HG02571 (cell line): ENCODE measurements around the gene MAPK8IP2.
"Not testable (repeated sequence)": the region's sequence is repeated elsewhere in the genome, so short reads cannot be mapped to it uniquely, and the experiment has no call there.

Source experiments
- ATAC-seq: cut with Tn5 transposase; IDR thresholded peaks from one replicate; pipeline ENCODE4 v1.9.1; 2021; ENCODE audit warnings: mild to moderate bottlenecking, moderate library complexity; ENCODE audit not compliant: unreplicated experiment

Gene MAPK8IP2

DNA sequence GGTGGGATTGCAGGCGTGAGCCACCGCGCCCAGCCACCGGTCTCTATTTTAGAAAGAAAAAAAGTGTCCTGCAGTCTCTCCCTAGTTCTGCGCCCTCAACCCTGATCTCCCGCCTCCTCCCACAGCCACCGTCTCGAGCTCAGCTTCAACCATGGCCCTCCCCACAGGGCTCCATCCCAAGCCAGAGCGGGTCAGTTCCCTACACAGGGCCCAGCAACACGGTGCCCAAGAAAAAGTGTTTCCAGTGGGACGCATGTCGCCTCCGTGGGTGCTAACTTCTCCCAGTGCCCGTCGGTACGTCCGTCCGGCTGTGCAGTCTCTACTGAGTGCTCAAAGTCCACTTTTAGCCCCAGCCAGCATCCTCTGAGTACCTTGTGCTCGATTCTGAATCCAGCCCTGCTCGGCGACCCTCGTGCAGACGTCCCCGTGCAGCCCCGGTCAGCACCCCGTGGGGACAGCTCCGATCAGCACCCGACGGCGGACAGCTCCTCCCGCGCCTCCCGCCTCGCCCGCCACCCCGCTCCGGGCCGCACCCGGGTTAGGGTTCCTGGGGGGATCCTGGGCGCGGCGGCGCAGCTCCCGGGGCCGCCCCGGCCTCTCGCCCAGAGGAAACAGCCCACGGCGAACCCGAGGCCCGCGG is 657 bp upstream of the MAPK8IP2 start:
- no peak for ATAC-seq

DNA sequence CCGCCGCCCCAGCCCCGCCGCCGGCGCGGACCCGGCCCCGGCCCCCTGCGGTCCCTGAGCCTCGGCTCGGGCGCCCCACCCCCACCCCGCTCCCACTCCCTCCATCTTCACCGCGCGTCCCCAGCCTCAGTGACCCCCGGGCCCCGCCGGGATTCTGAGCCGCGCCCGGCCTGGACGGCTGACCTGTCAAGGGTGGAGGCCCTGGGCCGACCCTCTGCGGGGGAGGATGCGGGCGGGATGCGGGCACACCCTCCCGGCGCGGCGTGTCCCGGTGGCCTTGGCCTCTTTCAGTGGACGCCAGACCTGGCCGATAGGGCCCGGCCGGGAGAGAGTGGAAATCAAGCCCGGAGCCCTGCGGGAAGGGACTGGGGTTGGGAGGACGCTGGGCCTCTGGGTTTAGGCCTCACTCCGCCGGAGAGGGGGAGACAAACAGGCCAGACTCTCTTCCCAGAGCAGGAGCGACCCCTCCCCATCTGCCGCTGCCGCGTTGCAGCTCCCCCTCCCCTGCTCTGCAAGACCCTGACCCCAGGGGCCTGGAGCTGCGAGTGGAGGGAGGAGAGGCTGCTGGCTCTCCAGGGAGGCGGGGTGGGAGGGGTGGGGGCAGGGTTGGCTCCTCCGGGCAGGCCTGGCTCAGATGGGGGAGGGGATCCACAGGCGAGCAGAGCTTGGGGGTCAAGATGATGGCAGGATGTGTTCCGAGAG is 525 bp downstream of the MAPK8IP2 start:
- no peak for ATAC-seq

DNA sequence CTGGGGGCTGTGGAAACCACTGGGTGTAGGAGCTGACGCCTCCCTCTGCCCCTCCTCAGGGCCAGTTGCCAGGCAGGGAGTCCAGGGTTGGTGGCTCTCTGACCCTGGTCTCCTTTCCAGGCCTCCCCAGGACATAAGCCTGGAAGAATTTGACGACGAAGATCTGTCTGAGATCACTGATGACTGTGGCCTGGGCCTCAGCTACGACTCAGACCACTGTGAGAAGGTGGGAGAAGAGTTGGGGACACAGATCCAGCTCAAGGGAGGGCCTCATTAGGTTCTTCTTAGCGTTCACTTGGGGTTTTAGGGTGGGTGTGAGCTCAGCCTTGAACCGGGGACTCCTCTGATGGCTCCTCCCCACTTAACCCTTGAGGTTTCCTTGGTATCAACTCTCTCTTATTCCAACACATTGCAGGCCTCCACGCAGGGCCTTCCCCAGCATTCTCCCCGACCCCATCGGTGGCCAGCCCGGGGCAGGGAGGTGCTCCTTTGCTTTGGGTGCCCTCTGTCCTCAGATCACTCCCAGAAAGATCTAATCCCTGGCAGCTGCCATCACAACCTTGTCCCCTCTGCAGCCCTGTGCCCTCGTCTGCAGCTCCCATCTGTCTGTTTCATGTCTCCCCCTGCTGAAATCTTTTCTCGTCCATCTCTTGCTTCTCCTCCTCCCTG is 1.2 kb downstream of the MAPK8IP2 start:
- ATAC-seq: no peak

GRCh38 chr22:50602338-50602700 is 1.7 kb downstream of the MAPK8IP2 start:
- no peak for ATAC-seq

DNA sequence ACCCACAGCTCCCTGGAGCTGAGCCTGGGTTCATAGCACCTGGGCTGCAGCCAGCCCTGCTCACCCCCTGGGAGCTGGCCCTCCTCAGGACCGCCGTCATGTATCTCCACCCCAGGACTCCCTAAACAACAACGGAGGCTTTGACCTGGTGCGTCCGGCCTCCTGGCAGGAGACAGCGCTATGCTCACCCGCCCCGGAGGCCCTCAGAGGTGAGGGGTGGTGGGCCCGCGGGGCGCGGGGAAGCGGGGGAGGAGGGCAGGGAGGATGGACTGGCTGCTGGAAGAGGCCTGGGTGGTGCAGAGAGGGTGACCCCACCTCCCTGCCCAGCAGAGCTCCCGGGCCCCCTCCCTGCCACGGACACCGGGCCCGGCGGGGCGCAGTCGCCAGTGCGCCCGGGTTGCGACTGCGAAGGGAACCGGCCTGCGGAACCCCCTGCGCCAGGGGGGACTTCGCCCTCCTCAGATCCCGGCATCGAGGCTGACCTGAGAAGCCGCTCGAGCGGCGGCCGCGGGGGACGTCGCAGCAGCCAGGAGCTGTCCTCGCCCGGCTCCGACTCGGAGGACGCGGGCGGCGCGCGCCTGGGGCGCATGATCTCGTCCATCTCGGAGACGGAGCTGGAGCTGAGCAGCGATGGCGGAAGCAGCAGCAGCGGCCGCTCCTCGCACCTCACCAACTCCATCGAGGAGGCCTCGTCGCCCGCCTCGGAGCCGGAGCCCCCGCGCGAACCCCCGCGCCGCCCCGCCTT is 3.1 kb downstream of the MAPK8IP2 start:
- ATAC-seq: no peak

GRCh38 chr22:50604256-50605001 is 3.8 kb downstream of the MAPK8IP2 start:
- no peak for ATAC-seq

DNA sequence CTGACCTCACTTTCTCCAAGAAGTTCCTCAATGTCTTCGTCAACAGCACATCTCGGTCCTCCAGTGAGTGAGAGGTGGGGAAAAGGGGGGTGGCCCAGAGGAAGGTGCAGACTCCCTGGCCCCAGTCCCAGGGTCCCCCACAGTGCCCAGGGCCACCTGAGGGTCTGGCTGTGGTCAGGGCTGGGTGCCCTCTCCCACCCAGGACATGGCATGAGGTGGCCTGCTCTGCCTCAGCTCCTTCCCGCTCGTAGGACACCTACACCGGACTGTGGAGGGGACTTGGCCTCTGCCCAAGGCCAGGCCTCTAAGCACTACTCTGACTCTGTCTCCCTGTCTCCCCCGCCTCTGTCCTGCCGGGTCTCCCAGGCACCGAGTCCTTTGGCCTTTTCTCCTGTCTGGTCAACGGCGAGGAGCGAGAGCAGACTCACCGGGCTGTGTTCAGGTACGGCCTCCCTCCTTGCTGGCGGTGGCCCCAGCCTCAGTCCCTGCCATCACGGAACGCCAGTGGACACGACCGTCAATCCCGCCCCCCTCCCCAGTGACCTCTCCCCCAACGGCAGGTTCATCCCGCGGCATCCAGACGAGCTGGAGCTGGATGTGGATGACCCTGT is 4.5 kb downstream of the MAPK8IP2 start:
- no peak for ATAC-seq

- no peak for ATAC-seq
These were observed 5.1 kb downstream of the MAPK8IP2 start for GRCh38 chr22:50605613-50606074.

DNA sequence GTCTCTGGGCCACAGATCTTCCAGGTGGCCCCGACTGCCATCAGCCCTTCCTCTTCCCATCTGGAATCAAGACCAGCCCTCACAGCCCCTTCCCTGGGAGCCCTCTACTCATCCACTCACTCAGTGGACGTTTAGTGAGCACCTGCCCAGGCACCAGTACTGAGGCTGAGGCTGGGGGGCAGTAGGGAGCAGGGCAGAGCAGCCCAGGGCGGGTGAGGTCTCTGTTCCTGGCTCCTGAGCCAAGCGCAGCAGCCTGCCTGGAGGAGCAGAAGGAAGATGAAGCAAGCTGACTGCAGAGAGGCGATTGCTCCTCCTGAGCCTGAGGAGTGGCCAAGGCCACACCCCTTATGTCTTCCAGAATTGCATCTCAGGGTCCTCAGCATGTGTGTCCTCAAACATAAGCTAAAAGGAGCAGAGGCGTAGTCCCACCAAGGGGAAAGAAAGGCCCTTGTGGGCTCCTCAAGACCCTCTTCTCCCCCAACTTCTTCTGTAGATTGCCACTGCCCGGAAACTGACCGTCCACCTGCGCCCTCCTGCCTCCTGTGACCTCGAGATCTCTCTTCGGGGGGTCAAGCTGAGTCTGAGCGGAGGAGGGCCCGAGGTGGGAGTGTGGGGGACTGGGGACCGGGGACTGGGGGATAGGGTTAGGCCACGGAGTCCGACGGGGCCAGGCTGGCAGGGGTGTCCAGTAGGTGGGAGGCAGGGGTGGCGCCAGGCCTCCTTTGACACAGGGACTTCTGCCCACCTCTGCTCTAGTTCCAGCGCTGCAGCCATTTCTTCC is 5.8 kb downstream of the MAPK8IP2 start:
- ATAC-seq: no peak

- ATAC-seq: no peak
These were observed 6.5 kb downstream of the MAPK8IP2 start for GRCh38 chr22:50606946-50607658.

DNA sequence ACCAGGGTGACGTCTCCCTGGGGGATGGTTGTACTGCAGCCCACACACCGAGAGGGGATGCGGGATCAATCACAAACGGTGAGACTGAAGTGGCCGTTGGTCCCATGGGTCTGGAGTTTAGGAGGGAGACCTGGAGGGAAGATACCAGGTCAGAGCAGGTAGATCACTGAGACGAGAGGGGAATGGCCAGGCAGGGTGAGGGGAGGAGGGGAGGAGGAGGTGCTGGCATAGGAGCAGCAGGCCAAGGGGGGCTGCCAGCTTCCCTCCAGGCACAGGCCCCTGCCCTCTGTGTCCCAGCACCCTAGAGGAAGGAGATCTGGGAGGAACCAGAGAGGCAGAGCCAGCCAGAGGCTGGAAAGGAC is 7.0 kb downstream of the MAPK8IP2 start:
- no peak for ATAC-seq

- ATAC-seq: not testable (repeated sequence)
These were observed 7.7 kb downstream of the MAPK8IP2 start for GRCh38 chr22:50608058-50608840.

DNA sequence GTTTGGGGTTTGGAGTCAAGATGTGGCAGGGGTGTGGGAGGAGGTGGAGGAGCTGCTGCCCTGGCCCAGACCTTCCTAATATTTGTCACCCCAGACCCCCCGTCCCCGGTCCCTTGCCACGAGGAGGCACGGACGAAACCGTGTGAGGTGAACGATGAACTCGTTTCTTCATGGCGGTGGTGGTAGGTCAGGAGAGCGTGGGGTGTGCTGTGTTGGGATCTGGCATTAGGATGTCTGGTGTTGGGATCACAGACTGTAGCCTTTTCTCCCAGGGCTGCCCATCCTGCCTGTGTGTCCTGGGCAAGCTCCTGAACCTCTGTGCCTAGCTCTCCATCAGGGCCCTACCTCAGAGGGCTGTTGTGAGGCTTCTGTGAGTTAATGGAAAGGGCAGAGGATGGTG is 8.4 kb downstream of the MAPK8IP2 start:
- ATAC-seq: no peak

DNA sequence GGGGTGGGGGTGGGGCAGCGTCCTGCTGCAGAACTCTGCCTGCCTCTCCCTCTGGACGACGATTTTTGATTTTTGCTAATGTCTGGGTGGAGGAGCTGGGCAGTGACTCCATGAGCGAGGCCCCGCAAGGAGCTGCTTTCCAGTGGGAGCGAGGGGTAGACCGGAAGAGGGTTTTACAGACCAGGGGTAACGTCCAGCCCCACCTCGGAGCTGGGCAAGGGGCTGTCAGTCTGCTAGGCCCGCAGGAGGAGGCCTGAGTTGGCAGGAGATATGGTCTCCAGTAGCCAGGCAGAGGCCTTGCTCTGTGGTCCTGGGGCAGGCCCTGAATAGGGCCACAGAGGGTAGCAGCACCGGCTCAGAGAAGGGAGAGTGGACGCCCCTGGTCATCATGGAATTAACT is 9.0 kb downstream of the MAPK8IP2 start:
- no peak for ATAC-seq

DNA sequence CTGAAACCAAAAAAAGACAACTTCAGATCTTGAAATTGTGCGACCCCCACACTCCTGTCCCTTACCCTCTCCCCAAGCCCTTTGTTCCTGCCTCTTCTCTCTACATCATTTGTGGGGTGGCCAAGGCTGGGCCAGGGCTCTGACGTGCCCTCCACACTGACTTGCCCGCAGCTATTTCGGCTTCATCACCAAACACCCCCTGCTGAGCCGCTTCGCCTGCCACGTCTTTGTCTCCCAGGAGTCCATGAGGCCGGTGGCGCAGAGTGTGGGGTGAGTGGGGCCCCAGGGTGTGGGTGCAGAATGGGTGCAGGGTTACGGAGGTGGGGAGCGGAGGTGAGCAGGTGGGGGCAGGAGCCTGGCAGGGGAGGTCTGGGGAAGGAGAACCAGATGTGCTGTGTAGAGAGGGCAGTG is 9.5 kb downstream of the MAPK8IP2 start:
- ATAC-seq: no peak

- ATAC-seq: no peak
These were observed 10.0 kb downstream of the MAPK8IP2 start for GRCh38 chr22:50610581-50610980.

DNA sequence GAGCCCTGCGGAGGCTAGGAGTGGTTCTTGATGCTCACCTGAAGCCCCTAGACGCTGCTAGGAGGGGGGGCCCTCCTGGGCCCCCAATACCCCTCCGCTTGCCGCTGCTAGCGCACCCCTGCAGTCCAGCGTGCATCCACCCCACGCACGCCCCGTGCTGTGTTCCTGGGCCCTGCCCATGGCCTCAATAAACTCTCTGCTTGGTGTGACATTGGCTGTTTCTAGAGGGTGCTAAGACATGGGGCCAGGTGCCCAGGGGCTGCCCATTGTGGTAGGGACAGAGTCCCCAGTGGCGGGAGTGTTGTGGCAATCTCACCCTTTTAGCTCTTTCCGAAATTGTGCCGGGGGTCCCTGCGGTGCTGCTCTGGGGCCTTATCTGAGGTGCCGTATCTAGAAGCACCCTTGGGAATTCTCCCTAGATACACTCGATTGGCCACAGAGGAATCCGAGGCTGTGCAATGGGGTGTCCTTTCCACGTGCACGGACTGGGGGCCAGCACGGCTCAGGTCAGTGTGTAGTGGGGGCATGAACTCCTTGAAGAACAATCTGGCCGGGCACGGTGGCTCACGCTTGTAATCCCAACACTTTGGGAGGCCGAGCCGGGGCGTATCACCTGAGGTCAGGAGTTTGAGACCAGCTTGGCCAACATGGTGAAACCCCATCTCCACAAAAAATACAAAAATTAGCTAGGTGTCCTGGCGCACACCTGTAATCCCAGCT is 10.9 kb downstream of the MAPK8IP2 start:
- no peak for ATAC-seq

DNA sequence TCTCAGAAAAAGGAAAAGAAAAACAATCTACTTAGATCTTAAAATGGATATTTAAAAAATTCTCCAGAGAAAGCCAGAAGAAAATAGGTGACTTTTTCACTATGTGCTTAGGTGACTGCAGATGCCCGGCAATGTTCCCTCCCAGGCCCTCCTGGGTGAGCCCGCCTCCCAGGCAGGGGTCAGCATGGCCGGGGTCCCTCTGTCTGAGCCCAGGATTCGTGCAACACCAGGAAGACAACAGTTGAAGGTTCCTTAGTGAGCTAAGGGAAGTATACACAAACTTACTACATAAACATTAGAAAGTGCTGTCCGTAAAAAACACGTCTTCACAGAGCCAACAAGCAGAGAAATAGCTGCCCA is 11.6 kb downstream of the MAPK8IP2 start:
- no peak for ATAC-seq
